Lung microvascular endothelial cell (primary cell): ENCODE measurements around the gene M6PR. TPM values are rescaled to one million over a fixed set of nuclear protein-coding genes. Genes with fewer than 3 reads are reported as not detected.
A peak's percentile ranks its signal among the peaks of the same experiment; 100 is the strongest.

Source experiments
- DNase-seq, 2 donors: peaks; one replicate each; pipeline versions ENCODE4 v3.0.0 to v3.0.0-alpha.2; 2010; ENCODE audit warnings: low read depth in 2 of 2
- total RNA-seq: library from RNA; depleted of rRNA; stranded (reverse); fragments of >200 nt; gene quantifications from 2 replicates; pipeline ENCODE4 v1.2.1, GENCODE V29; 2014

The M6PR gene
- 205 and 283 TPM in 2 replicates for total RNA-seq

- peak; percentile 89 to 96 for DNase-seq
These were observed at the start of gene M6PR for GRCh38 chr12:8949342-8950220. TSS of gene M6PR (minus strand) at chr12:8949645. CDS start at chr12:8946404, 3,241 bp downstream.

- DNase-seq = peak in 1 of 2 donors; percentile 16
These were observed 47.4 kb upstream of the M6PR start for GRCh38 chr12:8996682-8997405.

- DNase-seq = no peak
These were observed 45.8 kb upstream of the M6PR start for GRCh38 chr12:8995021-8995775.

GRCh38 chr12:8993827-8994226, 44.4 kb upstream of the M6PR start:
- no peak for DNase-seq

- DNase-seq = no peak
These were observed 42.2 kb upstream of the M6PR start for GRCh38 chr12:8991371-8992345.

- no peak for DNase-seq
These were observed 40.0 kb upstream of the M6PR start, which contains the start of gene KLRG1 for GRCh38 chr12:8989413-8989812. TSS of gene KLRG1 (plus strand) at chr12:8989546. CDS start at chr12:8989636, 90 bp downstream.

GRCh38 chr12:8987685-8988084, 38.2 kb upstream of the M6PR start:
- DNase-seq = no peak

- no peak for DNase-seq
These were observed 37.7 kb upstream of the M6PR start for GRCh38 chr12:8987163-8987562.

- DNase-seq = no peak
These were observed 35.8 kb upstream of the M6PR start for GRCh38 chr12:8985213-8985754.

GRCh38 chr12:8980137-8980536, 30.7 kb upstream of the M6PR start:
- no peak for DNase-seq

- no peak for DNase-seq
These were observed 21.0 kb upstream of the M6PR start for GRCh38 chr12:8970432-8970831.

GRCh38 chr12:8969861-8970411, 20.5 kb upstream of the M6PR start:
- no peak for DNase-seq

GRCh38 chr12:8968761-8969160, 19.3 kb upstream of the M6PR start:
- no peak for DNase-seq

GRCh38 chr12:8960176-8960575, 10.7 kb upstream of the M6PR start:
- DNase-seq = no peak

- no peak for DNase-seq
These were observed 8.6 kb upstream of the M6PR start for GRCh38 chr12:8958066-8958465.

GRCh38 chr12:8957561-8957960, 8.1 kb upstream of the M6PR start:
- DNase-seq = no peak

- DNase-seq = no peak
These were observed 7.3 kb upstream of the M6PR start for GRCh38 chr12:8956772-8957171.

- no peak for DNase-seq
These were observed 6.6 kb upstream of the M6PR start for GRCh38 chr12:8956073-8956472.

- no peak for DNase-seq
These were observed 4.4 kb upstream of the M6PR start for GRCh38 chr12:8953773-8954402.

- DNase-seq = no peak
These were observed 2.3 kb upstream of the M6PR start for GRCh38 chr12:8951744-8952143.
